ENCODE data around the gene GPN3. TPM values are rescaled to one million over a fixed set of nuclear protein-coding genes. Genes with fewer than 3 reads are reported as not detected.

The GPN3 gene
- total RNA-seq, 1 donor from 2014 or later, result 50.3 TPM

Other genes starting within 250 kb of the GPN3 start
- 208 and 211 TPM in 2 replicates for gene ATP2A2, start 187.0 kb downstream of the GPN3 start, total RNA-seq
- 72.0 and 72.6 TPM in 2 replicates for gene ANAPC7, start 64.5 kb downstream of the GPN3 start, total RNA-seq
- gene ARPC3, start 17.9 kb downstream of the GPN3 start, total RNA-seq, result 279 and 290 TPM in 2 replicates
- gene FAM216A, start 588 bp upstream of the GPN3 start, total RNA-seq, result 40.8 and 45.9 TPM in 2 replicates
- 109 and 111 TPM in 2 replicates for gene VPS29, start 33.9 kb upstream of the GPN3 start, total RNA-seq
- 0.88 and 1.4 TPM in 2 replicates for gene RAD9B, start 34.1 kb upstream of the GPN3 start, total RNA-seq
- 57.9 and 59.1 TPM in 2 replicates for gene PPTC7, start 115.1 kb upstream of the GPN3 start, total RNA-seq
- gene TCTN1, start 145.9 kb upstream of the GPN3 start, total RNA-seq, result 7.6 and 8.8 TPM in 2 replicates
- gene HVCN1, start 220.9 kb upstream of the GPN3 start, total RNA-seq, result 13.8 and 16.7 TPM in 2 replicates

Data from activated T-helper 1 cell treated with anti-CD3 and anti-CD28 coated beads, Interleukin-12 subunit alpha, Interleukin-12 subunit beta, Interleukin-2, Interleukin-4 antibody, amounts not matched to agents 30 ng/mL and 10 ng/mL and 1 ng/mL, durations not matched to agents 14 hours and 24 hours and 36 hours (primary cell).